SK-N-SH treated with all-trans-retinoic acid at 6 μM for 48 hours (cell line): Measurements from ENCODE around the gene PLEKHH1.
"Not testable (repeated sequence)": the region's sequence is repeated elsewhere in the genome, so short reads cannot be mapped to it uniquely, and the experiment has no call there.

Experiments used
- ATAC-seq: fragments of 200-7000 bp; cut with Tn5 transposase; 3 replicates; pipeline ENCODE4 v1.9.1; 2020; ENCODE audit warnings: mild to moderate bottlenecking, moderate library complexity
- BACH2 ChIP-seq: fragments of 250-450 bp; sonication (Bioruptor Pico); IDR thresholded peaks from 2 replicates; pipeline ENCODE4 v1.9.0; 2021; ENCODE audit warnings: mild to moderate bottlenecking, borderline replicate concordance
- ESRRG ChIP-seq: fragments of 250-450 bp; sonication (Bioruptor Pico); IDR thresholded peaks from 2 replicates; pipeline ENCODE4 v1.6.1; 2021; ENCODE audit warnings: mild to moderate bottlenecking
- GLIS3 ChIP-seq: fragments of 250-450 bp; sonication (Bioruptor Pico); IDR thresholded peaks from 2 replicates; pipeline ENCODE4 v1.5.0; 2020; ENCODE audit warnings: mild to moderate bottlenecking, moderate library complexity
- ISL1 ChIP-seq: fragments of 250-450 bp; sonication (Bioruptor Pico); IDR thresholded peaks from 2 replicates; pipeline ENCODE4 v2.1.2; 2022; ENCODE audit warnings: mild to moderate bottlenecking, moderate library complexity
- OSR1 ChIP-seq: fragments of 250-450 bp; sonication (Bioruptor Pico); IDR thresholded peaks from 2 replicates; pipeline ENCODE4 v1.8.0; 2022; ENCODE audit warnings: moderate library complexity, mild to moderate bottlenecking, inconsistent platforms
- PATZ1 ChIP-seq: fragments of 250-450 bp; sonication (Bioruptor Pico); IDR thresholded peaks from 2 replicates; pipeline ENCODE4 v1.8.0; 2020; ENCODE audit warnings: mild to moderate bottlenecking, moderate library complexity, borderline replicate concordance
- POU6F1 ChIP-seq: fragments of 250-450 bp; sonication (Bioruptor Pico); IDR thresholded peaks from 2 replicates; pipeline ENCODE4 v1.8.0; 2021; ENCODE audit warnings: low read depth, mild to moderate bottlenecking, moderate library complexity, borderline replicate concordance
- PPARA ChIP-seq: fragments of 250-450 bp; sonication (Bioruptor Pico); IDR thresholded peaks from 2 replicates; pipeline ENCODE4 v1.5.0; 2020; ENCODE audit warnings: mild to moderate bottlenecking, borderline replicate concordance
- RARB ChIP-seq: fragments of 250-450 bp; sonication (Bioruptor Pico); IDR thresholded peaks from 2 replicates; pipeline ENCODE4 v1.8.0; 2021; ENCODE audit warnings: mild to moderate bottlenecking, moderate library complexity
- SNAI2 ChIP-seq: fragments of 250-450 bp; sonication (Bioruptor Pico); IDR thresholded peaks from 2 replicates; pipeline ENCODE4 v1.5.0; 2020; ENCODE audit warnings: mild to moderate bottlenecking, moderate library complexity
- TCF4 ChIP-seq: fragments of 250-450 bp; sonication (Bioruptor Pico); IDR thresholded peaks from 2 replicates; pipeline ENCODE4 v1.8.0; 2021; ENCODE audit warnings: mild to moderate bottlenecking, moderate library complexity, borderline replicate concordance
- TOX ChIP-seq: fragments of 250-450 bp; sonication (Bioruptor Pico); IDR thresholded peaks from 2 replicates; pipeline ENCODE4 v1.8.0; 2021; ENCODE audit warnings: mild to moderate bottlenecking, moderate library complexity, borderline replicate concordance
- ZC3H10 ChIP-seq: fragments of 250-450 bp; sonication (Bioruptor Pico); IDR thresholded peaks from 2 replicates; pipeline ENCODE4 v1.5.1; 2021; ENCODE audit warnings: mild to moderate bottlenecking, moderate library complexity
- ZFP30 ChIP-seq: fragments of 450-650 bp; formaldehyde crosslinking; IDR thresholded peaks from 2 replicates; pipeline ENCODE4 v1.5.0; 2022; ENCODE audit warnings: mild to moderate bottlenecking, moderate library complexity
- ZNF565 ChIP-seq: fragments of 450-650 bp; formaldehyde crosslinking; conservative IDR thresholded peaks from 2 replicates; pipeline ENCODE4 v1.5.0; 2020; ENCODE audit warnings: low read depth, mild to moderate bottlenecking, moderate library complexity
- ZNF70 ChIP-seq: fragments of 450-650 bp; formaldehyde crosslinking; IDR thresholded peaks from 2 replicates; pipeline ENCODE4 v1.5.0; 2020; ENCODE audit warnings: mild to moderate bottlenecking, moderate library complexity
- ZNF8 ChIP-seq: fragments of 450-650 bp; formaldehyde crosslinking; IDR thresholded peaks from 2 replicates; pipeline ENCODE4 v1.5.0; 2020; ENCODE audit warnings: mild to moderate bottlenecking, moderate library complexity
- TF ChIP-seq, protein P1 (sequence below): fragments of 250-450 bp; sonication (Bioruptor Pico); IDR thresholded peaks from 2 replicates; pipeline ENCODE4 v1.5.1; 2020; ENCODE audit warnings: low read depth, mild to moderate bottlenecking, moderate library complexity
- TF ChIP-seq, protein P2 (sequence below): fragments of 250-450 bp; sonication (Bioruptor Pico); IDR thresholded peaks from 2 replicates; pipeline ENCODE4 v1.5.0; 2020; ENCODE audit warnings: mild to moderate bottlenecking, moderate library complexity
- TF ChIP-seq, protein P3 (sequence below): fragments of 250-450 bp; sonication (Bioruptor Pico); IDR thresholded peaks from 2 replicates; pipeline ENCODE4 v1.5.1; 2021; ENCODE audit warnings: mild to moderate bottlenecking, moderate library complexity

The PLEKHH1 gene

DNA sequence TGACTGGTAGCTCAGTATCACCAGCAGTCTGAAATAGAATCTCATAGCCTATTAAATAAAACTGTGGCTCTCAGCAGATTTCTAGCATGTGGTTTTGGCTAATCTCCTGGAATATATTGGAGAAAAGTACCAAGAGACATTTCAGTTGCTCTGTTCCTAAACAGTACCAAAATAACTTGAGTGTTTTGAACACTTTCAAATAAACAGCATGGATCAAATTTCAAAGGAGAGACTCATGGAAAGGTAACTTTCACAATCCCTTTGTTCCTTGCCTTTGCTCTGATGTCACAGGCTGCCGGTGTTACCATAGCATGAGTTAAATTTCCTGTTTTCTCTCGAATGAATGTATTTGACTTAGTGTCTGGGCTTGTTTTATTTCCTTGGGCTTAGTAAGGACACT, 90.0 kb downstream of the PLEKHH1 start:
- TF ChIP-seq SNAI2 (CRISPR knock-in tag) (no peak), TCF4 (no peak)
- no peak for ATAC-seq

DNA sequence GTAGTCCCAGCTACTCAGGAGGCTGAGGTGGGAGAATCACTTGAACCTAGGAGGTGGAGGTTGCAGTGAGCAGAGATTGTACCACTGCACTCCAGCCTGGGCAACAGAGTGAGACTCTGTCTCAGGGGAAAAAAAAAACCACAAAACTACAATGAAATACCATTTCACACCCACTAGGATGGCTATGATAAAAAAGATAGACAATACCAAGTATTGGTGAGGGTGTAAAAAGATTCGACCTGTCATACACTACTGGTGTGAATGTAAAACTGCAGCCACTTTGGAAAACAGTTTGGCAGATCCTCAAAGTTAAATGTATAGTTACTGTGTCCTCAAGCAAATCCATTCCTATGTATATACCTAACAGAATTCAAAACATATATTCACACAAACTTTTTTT, 93.0 kb downstream of the PLEKHH1 start:
- not testable (repeated sequence) for ATAC-seq

DNA sequence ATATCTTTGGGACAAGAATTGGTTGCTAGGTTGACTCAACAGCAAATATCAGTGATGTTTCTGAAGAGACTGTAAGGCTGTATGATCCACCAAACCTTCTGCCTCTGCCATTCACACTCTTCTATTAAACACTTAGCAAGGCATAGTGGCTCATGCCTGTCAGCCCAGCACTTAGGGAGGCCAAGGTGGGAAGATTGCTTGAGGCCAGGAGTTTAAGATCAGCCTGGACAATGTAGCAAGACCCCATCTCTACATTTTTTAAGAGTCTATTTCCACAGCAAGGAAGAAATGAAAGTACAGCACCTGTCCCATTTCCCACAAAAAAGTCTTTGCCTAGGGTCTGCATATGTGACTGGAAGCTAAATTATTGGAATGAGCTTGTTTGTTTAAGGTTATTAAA, 94.4 kb downstream of the PLEKHH1 start:
- TF ChIP-seq BACH2 (CRISPR knock-in tag), result no peak
- no peak for TF ChIP-seq ZFP30
- no peak for TF ChIP-seq ZNF8 (CRISPR knock-in tag)
- TF ChIP-seq, protein P1, sequence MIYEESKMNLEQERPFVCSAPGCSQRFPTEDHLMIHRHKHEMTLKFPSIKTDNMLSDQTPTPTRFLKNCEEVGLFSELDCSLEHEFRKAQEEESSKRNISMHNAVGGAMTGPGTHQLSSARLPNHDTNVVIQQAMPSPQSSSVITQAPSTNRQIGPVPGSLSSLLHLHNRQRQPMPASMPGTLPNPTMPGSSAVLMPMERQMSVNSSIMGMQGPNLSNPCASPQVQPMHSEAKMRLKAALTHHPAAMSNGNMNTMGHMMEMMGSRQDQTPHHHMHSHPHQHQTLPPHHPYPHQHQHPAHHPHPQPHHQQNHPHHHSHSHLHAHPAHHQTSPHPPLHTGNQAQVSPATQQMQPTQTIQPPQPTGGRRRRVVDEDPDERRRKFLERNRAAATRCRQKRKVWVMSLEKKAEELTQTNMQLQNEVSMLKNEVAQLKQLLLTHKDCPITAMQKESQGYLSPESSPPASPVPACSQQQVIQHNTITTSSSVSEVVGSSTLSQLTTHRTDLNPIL (CRISPR knock-in tag), result no peak
- TF ChIP-seq TOX (CRISPR knock-in tag), result no peak
- no peak for TF ChIP-seq OSR1 (CRISPR knock-in tag)
- TF ChIP-seq, protein P2, sequence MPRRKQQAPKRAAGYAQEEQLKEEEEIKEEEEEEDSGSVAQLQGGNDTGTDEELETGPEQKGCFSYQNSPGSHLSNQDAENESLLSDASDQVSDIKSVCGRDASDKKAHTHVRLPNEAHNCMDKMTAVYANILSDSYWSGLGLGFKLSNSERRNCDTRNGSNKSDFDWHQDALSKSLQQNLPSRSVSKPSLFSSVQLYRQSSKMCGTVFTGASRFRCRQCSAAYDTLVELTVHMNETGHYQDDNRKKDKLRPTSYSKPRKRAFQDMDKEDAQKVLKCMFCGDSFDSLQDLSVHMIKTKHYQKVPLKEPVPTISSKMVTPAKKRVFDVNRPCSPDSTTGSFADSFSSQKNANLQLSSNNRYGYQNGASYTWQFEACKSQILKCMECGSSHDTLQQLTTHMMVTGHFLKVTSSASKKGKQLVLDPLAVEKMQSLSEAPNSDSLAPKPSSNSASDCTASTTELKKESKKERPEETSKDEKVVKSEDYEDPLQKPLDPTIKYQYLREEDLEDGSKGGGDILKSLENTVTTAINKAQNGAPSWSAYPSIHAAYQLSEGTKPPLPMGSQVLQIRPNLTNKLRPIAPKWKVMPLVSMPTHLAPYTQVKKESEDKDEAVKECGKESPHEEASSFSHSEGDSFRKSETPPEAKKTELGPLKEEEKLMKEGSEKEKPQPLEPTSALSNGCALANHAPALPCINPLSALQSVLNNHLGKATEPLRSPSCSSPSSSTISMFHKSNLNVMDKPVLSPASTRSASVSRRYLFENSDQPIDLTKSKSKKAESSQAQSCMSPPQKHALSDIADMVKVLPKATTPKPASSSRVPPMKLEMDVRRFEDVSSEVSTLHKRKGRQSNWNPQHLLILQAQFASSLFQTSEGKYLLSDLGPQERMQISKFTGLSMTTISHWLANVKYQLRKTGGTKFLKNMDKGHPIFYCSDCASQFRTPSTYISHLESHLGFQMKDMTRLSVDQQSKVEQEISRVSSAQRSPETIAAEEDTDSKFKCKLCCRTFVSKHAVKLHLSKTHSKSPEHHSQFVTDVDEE (CRISPR knock-in tag), result no peak
- no peak for TF ChIP-seq SNAI2 (CRISPR knock-in tag)
- TF ChIP-seq GLIS3, result no peak
- TF ChIP-seq PPARA, result no peak
- ATAC-seq, result no peak

GRCh38 chr14:67630186-67630585, 97.1 kb downstream of the PLEKHH1 start:
- ATAC-seq, result no peak
- TF ChIP-seq, protein P3, sequence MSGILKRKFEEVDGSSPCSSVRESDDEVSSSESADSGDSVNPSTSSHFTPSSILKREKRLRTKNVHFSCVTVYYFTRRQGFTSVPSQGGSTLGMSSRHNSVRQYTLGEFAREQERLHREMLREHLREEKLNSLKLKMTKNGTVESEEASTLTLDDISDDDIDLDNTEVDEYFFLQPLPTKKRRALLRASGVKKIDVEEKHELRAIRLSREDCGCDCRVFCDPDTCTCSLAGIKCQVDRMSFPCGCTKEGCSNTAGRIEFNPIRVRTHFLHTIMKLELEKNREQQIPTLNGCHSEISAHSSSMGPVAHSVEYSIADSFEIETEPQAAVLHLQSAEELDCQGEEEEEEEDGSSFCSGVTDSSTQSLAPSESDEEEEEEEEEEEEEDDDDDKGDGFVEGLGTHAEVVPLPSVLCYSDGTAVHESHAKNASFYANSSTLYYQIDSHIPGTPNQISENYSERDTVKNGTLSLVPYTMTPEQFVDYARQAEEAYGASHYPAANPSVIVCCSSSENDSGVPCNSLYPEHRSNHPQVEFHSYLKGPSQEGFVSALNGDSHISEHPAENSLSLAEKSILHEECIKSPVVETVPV (CRISPR knock-in tag), result no peak
- TF ChIP-seq ESRRG (CRISPR knock-in tag) (no peak), PATZ1 (CRISPR knock-in tag) (no peak), TOX (CRISPR knock-in tag) (no peak), POU6F1 (CRISPR knock-in tag) (no peak), ZNF70 (CRISPR knock-in tag) (no peak), ISL1 (CRISPR knock-in tag) (no peak)

GRCh38 chr14:67630938-67631337, 97.8 kb downstream of the PLEKHH1 start:
- ATAC-seq, result no peak
- TF ChIP-seq PATZ1 (CRISPR knock-in tag), result no peak
- no peak for TF ChIP-seq ESRRG (CRISPR knock-in tag)
- TF ChIP-seq ZNF70 (CRISPR knock-in tag), result no peak
- TF ChIP-seq ZC3H10 (CRISPR knock-in tag), result no peak
- TF ChIP-seq RARB (CRISPR knock-in tag), result no peak
- TF ChIP-seq TCF4, result no peak
- no peak for TF ChIP-seq TOX (CRISPR knock-in tag)
- no peak for TF ChIP-seq ZNF565 (CRISPR knock-in tag)
- TF ChIP-seq ZNF8 (CRISPR knock-in tag), result no peak
- TF ChIP-seq, protein P2 (CRISPR knock-in tag), result no peak
